ENCODE results near the gene MICALL2.

DNA sequence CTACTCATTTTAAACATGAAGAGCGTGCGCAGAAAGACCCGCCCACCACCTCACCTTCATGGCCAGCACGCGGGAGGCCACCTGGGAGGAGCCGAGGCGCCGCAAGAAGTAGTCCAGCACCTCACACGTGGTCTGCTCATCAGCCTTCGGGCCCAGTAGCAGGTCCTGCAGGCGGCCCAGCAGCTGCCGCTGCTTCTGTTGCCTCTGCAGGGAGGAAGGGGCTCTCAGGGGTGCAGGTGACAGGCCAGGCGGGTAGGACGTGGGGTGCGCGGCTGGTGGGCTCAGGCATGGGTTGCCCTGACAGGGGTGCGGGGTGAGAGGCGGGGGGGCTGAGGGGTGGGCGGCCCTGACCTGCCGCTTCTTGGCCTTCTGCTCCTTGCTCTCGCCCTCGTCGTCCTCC lies 27.3 kb upstream of the MICALL2 start:
- no peak for TF ChIP-seq ESRRA (IDR thresholded peaks at IDR 0.05; ENCODE audit: borderline replicate concordance, low read length)
- TF ChIP-seq, protein P1, sequence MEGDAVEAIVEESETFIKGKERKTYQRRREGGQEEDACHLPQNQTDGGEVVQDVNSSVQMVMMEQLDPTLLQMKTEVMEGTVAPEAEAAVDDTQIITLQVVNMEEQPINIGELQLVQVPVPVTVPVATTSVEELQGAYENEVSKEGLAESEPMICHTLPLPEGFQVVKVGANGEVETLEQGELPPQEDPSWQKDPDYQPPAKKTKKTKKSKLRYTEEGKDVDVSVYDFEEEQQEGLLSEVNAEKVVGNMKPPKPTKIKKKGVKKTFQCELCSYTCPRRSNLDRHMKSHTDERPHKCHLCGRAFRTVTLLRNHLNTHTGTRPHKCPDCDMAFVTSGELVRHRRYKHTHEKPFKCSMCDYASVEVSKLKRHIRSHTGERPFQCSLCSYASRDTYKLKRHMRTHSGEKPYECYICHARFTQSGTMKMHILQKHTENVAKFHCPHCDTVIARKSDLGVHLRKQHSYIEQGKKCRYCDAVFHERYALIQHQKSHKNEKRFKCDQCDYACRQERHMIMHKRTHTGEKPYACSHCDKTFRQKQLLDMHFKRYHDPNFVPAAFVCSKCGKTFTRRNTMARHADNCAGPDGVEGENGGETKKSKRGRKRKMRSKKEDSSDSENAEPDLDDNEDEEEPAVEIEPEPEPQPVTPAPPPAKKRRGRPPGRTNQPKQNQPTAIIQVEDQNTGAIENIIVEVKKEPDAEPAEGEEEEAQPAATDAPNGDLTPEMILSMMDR (IDR thresholded peaks at IDR 0.05) = no peak
- TF ChIP-seq NFE2L2 (conservative IDR thresholded peaks at IDR 0.05; ENCODE audit: low read length) = no peak
- TF ChIP-seq EP300 (IDR thresholded peaks at IDR 0.05) = no peak
- no peak for TF ChIP-seq RFX5 (IDR thresholded peaks at IDR 0.05)
- TF ChIP-seq POLR2A (IDR thresholded peaks at IDR 0.05; ENCODE audit: low read length) = no peak
- no peak for TF ChIP-seq HOXB13 (CRISPR knock-in tag; IDR thresholded peaks at IDR 0.05; ENCODE audit: low read depth)
- TF ChIP-seq CHD2 (IDR thresholded peaks at IDR 0.05; ENCODE audit: low read length, partially characterized antibody) = no peak

All from A549 (cell line).